PC-3 (cell line): Measurements from ENCODE around the gene GSTP1. TPM values are rescaled to one million over a fixed set of nuclear protein-coding genes. Genes with fewer than 3 reads are reported as not detected.

Source experiments
- ATAC-seq: fragments of 200-7000 bp; cut with Tn5 transposase; 2 replicates; pipeline ENCODE4 v1.9.1; 2020; ENCODE audit warnings: mild to moderate bottlenecking, moderate library complexity
- BruUV-seq: library from RNA; stranded (reverse); fragments of 400-500 nt; replicated peaks from 2 replicates; lab custom pipeline; 2021; lab: Mats Ljungman, UMichigan
- CTCF ChIA-PET: fragments of 300-600 bp; sonication (Branson Sonifier 250); formaldehyde crosslinking; loops from one replicate; lab custom pipeline; 2022; ENCODE audit warnings: antibody characterized with exemption; lab: Charles Lee
- POLR2A ChIA-PET: fragments of 300-600 bp; sonication (Branson Sonifier 250); formaldehyde crosslinking; loops from one replicate; lab custom pipeline; 2022; ENCODE audit warnings: antibody characterized with exemption; ENCODE audit not compliant: unreplicated experiment; lab: Charles Lee
- DNase-seq: peaks from one replicate; pipeline ENCODE4 v3.0.0-alpha.2; 2015
- H2AFZ ChIP-seq: fragments of 300-600 bp; sonication (generic); 2 replicates; pipeline ENCODE4 v1.6.0; 2016; ENCODE audit warnings: antibody characterized with exemption, low read length
- H3F3A ChIP-seq: fragments of 300-600 bp; sonication (generic); one replicate; pipeline ENCODE4 v1.6.0; 2017; ENCODE audit warnings: antibody characterized with exemption, low read length, control low read depth, mild to moderate bottlenecking; ENCODE audit not compliant: unreplicated experiment
- H3K27ac ChIP-seq: fragments of 300-600 bp; sonication (generic); 2 replicates; pipeline ENCODE4 v1.5.1; 2016; ENCODE audit warnings: mild to moderate bottlenecking, low read length
- H3K27me3 ChIP-seq: fragments of 300-600 bp; sonication (generic); 2 replicates; pipeline ENCODE4 v1.6.1; 2016; ENCODE audit warnings: low read length, mixed read lengths
- H3K36me3 ChIP-seq: fragments of 300-600 bp; sonication (generic); 2 replicates; pipeline ENCODE4 v1.6.1; 2016; ENCODE audit warnings: low read depth, mixed run types, low read length, mixed read lengths
- H3K4me1 ChIP-seq: fragments of 300-600 bp; sonication (generic); 2 replicates; pipeline ENCODE4 v1.5.1; 2016; ENCODE audit warnings: low read length; ENCODE audit not compliant: insufficient read depth
- H3K4me2 ChIP-seq: fragments of 300-600 bp; sonication (generic); 2 replicates; pipeline ENCODE4 v1.6.0; 2016; ENCODE audit warnings: low read length
- H3K4me3 ChIP-seq: fragments of 300-600 bp; sonication (generic); 2 replicates; pipeline ENCODE4 v1.5.1; 2016; ENCODE audit warnings: mild to moderate bottlenecking, low read length, mixed read lengths
- H3K79me2 ChIP-seq: fragments of 300-600 bp; sonication (generic); 2 replicates; pipeline ENCODE4 v1.6.1; 2017; ENCODE audit warnings: low read length, mixed read lengths
- H3K9ac ChIP-seq: fragments of 300-600 bp; sonication (generic); 2 replicates; pipeline ENCODE4 v1.6.0; 2016; ENCODE audit warnings: mild to moderate bottlenecking, low read length
- H3K9me2 ChIP-seq: fragments of 300-600 bp; sonication (generic); replicated peaks from 2 replicates; pipeline ENCODE4 v1.6.1; 2016; ENCODE audit warnings: mixed run types, low read length, mixed read lengths
- H3K9me3 ChIP-seq: fragments of 300-600 bp; sonication (generic); 2 replicates; pipeline ENCODE4 v1.6.1; 2016; ENCODE audit warnings: low read length, mixed read lengths
- H4K20me1 ChIP-seq: fragments of 300-600 bp; sonication (generic); 2 replicates; pipeline ENCODE4 v1.6.1; 2016; ENCODE audit warnings: low read length, mixed read lengths
- EZH2 ChIP-seq: fragments of 300-600 bp; sonication (generic); IDR thresholded peaks from one replicate; pipeline ENCODE4 v1.6.1; 2017; ENCODE audit warnings: antibody characterized with exemption, mild to moderate bottlenecking, low read length; ENCODE audit not compliant: unreplicated experiment
- EZH2phosphoT487 ChIP-seq: fragments of 300-600 bp; sonication (generic); IDR thresholded peaks from 2 replicates; pipeline ENCODE4 v1.6.1; 2018; ENCODE audit warnings: mild to moderate bottlenecking, antibody characterized with exemption, low read length, borderline replicate concordance
- intact Hi-C: fragments of 100-400 bp; cut with micrococcal nuclease; formaldehyde crosslinking; loops from 2 replicates; pipeline ENCODE4 v1.9.0; 2023
- total RNA-seq: library from RNA; depleted of rRNA; stranded (reverse); fragments of >200 nt; gene quantifications from 2 replicates; pipeline ENCODE4 v1.2.3, GENCODE V29; 2014
- TF ChIP-seq, protein P1 (sequence below): fragments of 300-600 bp; sonication (generic); conservative IDR thresholded peaks from 2 replicates; pipeline ENCODE4 v1.5.1; 2017; ENCODE audit warnings: antibody characterized with exemption, low read depth, mild to moderate bottlenecking, low read length

Gene GSTP1
- total RNA-seq, 1 experiment from 2014 or later = 1,154 TPM

DNA sequence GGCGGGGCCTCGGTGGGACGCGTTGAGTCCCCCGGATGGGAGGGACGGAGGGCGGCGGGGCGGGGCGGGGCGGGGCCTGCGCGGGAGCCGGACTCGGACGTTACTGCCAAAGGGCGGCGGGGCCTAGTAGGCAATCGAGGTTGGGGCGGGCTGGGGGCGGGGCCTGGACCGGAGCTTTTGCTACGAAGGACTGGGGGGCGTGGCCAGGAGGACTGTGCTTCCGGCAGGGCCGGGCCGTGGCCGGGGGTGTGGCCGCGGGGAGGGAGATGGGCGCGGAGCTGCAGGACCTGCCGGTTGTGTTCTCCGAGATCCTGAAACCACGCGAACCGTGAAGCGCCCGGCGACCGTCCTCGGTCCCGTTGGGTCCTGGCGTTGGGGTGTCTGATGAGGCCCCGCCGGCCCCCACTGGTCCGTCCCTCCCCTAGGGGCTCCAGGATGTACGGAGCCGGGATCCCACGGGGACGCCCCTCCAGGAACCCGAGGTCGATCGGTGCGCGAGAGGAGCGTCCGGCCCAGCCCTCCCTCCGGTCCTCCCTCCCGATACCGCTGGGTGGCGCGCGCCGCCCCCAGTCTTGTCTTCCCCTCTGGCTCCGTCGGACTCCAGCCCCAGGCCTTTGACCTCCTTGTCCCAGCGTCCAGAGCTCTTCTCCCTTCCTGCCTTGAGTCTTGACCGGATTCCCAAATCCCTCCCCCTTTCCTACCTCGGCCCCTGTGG, 46.8 kb downstream of the GSTP1 start:
- TSS peak; percentile 77 for BruUV-seq
- POLR2A ChIA-PET = interaction anchor here (0.5 to 0.9 kb wide), 3 partner anchors 27 to 1860 kb away, joined by 5 to 14 read pairs (median 8); partner anchors contain the start of gene PPP1CA
- H3K9me2 ChIP-seq = no peaks in the 10 kb centered on the region

DNA sequence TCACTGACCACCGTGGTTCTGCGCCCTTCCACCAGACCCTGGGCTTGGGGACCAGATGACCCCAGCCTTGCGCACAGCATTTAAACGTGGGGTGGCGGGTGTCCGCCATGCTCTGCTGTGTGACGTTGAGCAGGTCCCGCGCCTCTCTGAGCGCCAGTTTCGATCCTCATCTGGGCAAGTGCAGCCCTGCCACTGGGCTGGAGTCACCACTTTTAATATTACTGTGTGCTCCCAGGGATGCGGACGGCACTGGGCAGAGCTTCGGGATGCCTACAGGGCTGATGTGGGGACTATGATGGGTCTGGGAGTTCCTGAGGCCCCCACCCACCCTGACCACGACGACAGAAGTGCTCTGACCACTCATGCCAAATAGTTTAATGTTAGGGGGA, 47.3 kb downstream of the GSTP1 start:
- Histone ChIP-seq H3F3A (no peaks in the 10 kb centered on the region), H3K27me3 (no peaks in the 10 kb centered on the region), H3K4me2 (peak overlapping the region; percentile 98), H3K79me2 (no peaks in the 10 kb centered on the region), H3K36me3 (no peaks in the 10 kb centered on the region), H3K9me2 (no peaks in the 10 kb centered on the region), H2AFZ (peak overlapping the region; percentile 93), H3K9me3 (no peaks in the 10 kb centered on the region), H3K4me3 (peak overlapping the region; percentile 92), H4K20me1 (no peaks in the 10 kb centered on the region), H3K27ac (no peak overlapping the region), H3K4me1 (peaks cover 18% of the 10 kb centered on the region), H3K9ac (peak overlapping the region; percentile 76)
- ChIA-PET CTCF (interaction anchor here (1.6 to 2.9 kb wide), 3 partner anchors 10 to 28 kb away, joined by 4 to 32 read pairs (median 7); no protein-coding TSS in a partner anchor), POLR2A (no interaction called here)
- intact Hi-C loops = loop anchor here (1.0 kb wide), 1 partner anchor 28 kb away; no protein-coding TSS in a partner anchor
- ATAC-seq (no peak), DNase-seq (no peak)
- BruUV-seq = no TSS peak
- TF ChIP-seq EZH2phosphoT487 (no peak), EZH2 (no peak)
- TF ChIP-seq, protein P1, sequence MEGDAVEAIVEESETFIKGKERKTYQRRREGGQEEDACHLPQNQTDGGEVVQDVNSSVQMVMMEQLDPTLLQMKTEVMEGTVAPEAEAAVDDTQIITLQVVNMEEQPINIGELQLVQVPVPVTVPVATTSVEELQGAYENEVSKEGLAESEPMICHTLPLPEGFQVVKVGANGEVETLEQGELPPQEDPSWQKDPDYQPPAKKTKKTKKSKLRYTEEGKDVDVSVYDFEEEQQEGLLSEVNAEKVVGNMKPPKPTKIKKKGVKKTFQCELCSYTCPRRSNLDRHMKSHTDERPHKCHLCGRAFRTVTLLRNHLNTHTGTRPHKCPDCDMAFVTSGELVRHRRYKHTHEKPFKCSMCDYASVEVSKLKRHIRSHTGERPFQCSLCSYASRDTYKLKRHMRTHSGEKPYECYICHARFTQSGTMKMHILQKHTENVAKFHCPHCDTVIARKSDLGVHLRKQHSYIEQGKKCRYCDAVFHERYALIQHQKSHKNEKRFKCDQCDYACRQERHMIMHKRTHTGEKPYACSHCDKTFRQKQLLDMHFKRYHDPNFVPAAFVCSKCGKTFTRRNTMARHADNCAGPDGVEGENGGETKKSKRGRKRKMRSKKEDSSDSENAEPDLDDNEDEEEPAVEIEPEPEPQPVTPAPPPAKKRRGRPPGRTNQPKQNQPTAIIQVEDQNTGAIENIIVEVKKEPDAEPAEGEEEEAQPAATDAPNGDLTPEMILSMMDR = no peak; the same call in 1 of the 2 replicates

More for the DNA sequence above, 46.8 kb downstream of the GSTP1 start:
- peak overlapping the region; percentile 48 for H3K27ac ChIP-seq
- intact Hi-C loops = loop anchor here (1.0 kb wide), 1 partner anchor 29 kb away; no protein-coding TSS in a partner anchor
- H4K20me1 ChIP-seq = no peaks in the 10 kb centered on the region
- peak overlapping the region; percentile 76 for H3K9ac ChIP-seq
- ATAC-seq (peak; percentile 78), DNase-seq (peak; percentile 98)
- no peaks in the 10 kb centered on the region for H3F3A ChIP-seq
- no peaks in the 10 kb centered on the region for H3K79me2 ChIP-seq
- H3K4me1 ChIP-seq = peaks cover 18% of the 10 kb centered on the region
- H3K36me3 ChIP-seq = no peaks in the 10 kb centered on the region
- peak overlapping the region; percentile 92 for H3K4me3 ChIP-seq
- no peaks in the 10 kb centered on the region for H3K27me3 ChIP-seq
- peak overlapping the region; percentile 98 for H3K4me2 ChIP-seq
- TF ChIP-seq, protein P1 = peak; percentile 87
- TF ChIP-seq EZH2phosphoT487 (no peak), EZH2 (no peak)
- H2AFZ ChIP-seq = peak overlapping the region; percentile 93
- CTCF ChIA-PET = interaction anchor here (0.7 to 2.9 kb wide), 5 partner anchors 10 to 386 kb away, joined by 3 to 32 read pairs (median 4); no protein-coding TSS in a partner anchor
- H3K9me3 ChIP-seq = no peaks in the 10 kb centered on the region

DNA sequence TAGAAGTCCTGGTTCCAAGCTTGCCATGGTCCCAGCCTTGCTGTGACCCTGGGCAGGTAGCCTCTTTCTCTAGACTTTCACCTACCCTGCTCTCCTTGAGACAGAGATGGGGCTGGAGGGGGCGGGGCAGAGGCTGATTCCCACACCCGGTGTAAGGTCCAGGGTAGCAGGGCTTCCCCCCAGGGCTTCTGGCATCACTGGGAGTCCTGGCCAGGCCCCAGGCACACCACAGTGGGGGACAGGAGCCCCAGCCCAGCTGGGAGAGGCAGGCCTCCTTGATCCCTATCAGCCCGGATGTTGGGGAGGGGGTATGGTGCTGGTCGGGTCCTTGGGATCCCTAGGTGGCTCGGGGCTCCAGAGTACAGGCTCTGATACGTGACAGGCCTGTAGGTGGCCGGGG, 47.8 kb downstream of the GSTP1 start:
- ChIA-PET CTCF (no interaction called here), POLR2A (no interaction called here)
- TF ChIP-seq, protein P1 = no peak
- no peak for TF ChIP-seq EZH2phosphoT487
- TF ChIP-seq EZH2 = no peak
- Histone ChIP-seq H3K9ac (no peak overlapping the region), H3K36me3 (no peaks in the 10 kb centered on the region), H3K9me2 (no peaks in the 10 kb centered on the region), H4K20me1 (no peaks in the 10 kb centered on the region), H3K27me3 (no peaks in the 10 kb centered on the region), H3K4me1 (peaks cover 18% of the 10 kb centered on the region), H3K27ac (no peak overlapping the region), H3F3A (no peaks in the 10 kb centered on the region), H3K4me3 (no peak overlapping the region), H3K4me2 (no peak overlapping the region), H3K79me2 (no peaks in the 10 kb centered on the region), H3K9me3 (no peaks in the 10 kb centered on the region), H2AFZ (no peak overlapping the region)
- BruUV-seq = no TSS peak
- DNase-seq (no peak), ATAC-seq (no peak)
- intact Hi-C loops = no loop called here
